ENCODE measurements around the gene GSDME.

GSDME gene

DNA sequence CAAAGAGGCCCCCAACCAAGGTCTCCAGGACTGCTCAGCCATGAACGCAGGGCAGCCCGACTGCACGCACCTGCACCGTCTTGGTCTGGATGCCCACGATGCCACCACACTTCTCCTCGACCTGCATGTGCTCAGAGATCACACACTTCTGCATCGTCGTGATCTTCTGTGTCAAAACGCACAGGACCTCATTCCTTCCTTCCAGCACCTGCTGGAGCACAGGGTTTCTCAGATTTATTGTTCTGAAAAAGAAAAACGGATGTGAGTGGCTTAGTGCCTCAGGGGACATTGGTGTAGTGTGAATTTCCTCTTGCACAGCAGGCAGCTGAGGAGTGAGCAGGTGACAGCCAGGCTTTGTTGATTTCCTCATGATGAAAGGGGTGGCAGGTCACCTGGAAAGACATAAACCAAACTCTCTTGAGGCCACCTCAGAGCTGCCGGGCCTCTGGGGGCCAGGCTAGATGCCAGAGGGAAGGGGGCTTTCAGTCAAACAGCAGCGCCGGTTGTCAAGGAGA, 38.2 kb downstream of the GSDME start:
- DNase-seq: no peak

DNA sequence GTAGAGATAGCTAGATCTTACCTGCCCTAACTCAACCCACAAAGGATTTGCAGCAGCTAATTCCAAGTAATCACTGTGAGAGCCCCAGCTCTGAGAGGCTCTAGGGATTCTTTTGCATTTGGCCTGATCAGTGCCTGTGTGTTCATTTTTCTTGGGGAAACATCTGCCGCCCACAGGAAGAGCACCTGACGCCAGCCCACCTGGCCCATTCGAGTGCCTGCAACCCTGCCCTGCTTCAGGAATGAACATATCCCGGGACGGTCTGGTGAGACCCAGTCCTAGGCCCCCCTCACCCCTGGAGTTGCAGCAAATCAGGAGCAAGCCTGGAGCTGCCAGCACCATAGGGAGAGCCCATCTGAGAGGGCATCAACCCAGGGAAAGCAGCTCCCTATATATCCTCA, 38.8 kb downstream of the GSDME start:
- DNase-seq: no peak

DNA sequence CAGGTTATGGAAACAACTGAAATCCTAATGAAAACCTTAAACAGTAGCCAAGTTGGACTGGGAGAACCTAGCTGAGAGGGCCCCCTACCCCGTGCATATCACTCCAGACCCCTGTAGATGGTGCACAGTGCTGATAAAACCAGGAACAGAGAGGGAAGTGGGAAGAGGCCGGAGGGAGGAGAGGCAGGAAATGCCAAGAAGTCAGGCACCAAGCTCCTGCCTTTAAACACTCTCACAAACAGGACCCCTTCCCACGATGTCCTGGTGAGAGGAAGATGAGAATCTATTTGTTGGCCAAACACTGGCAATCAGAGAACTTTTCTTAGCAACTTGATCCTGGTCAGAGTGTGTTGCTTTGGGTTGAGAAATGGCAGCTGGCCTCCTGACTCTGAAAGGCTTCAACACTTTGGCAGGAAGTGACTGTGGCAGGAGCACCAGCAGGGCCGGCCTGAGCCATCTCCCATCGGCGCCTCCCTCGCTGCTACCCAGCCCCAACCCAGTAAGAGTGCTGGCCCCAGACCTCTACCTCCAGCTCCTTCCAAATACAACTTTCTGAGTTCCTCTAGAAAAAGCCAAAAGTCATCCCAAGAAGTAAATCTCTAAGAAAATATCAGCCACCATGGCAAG, 39.5 kb downstream of the GSDME start:
- no peak for DNase-seq

DNA sequence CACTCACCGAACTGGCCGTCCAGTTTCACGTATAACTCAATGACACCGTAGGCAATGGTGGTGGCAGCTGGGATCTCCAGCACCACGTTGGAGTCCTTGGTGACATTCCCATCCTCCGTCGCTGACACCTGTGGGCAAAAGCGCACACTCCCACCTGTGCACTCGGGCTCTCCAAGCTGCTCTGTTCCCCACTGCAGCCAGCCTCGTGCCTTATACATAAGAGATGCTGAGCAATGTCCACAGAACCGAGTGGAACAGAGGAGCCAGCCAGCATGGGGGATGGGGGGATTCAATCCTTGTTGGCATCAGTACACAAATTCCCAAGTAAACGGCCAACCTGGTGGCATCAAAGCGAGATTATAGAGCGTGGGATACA, 40.0 kb downstream of the GSDME start:
- DNase-seq: no peak

DNA sequence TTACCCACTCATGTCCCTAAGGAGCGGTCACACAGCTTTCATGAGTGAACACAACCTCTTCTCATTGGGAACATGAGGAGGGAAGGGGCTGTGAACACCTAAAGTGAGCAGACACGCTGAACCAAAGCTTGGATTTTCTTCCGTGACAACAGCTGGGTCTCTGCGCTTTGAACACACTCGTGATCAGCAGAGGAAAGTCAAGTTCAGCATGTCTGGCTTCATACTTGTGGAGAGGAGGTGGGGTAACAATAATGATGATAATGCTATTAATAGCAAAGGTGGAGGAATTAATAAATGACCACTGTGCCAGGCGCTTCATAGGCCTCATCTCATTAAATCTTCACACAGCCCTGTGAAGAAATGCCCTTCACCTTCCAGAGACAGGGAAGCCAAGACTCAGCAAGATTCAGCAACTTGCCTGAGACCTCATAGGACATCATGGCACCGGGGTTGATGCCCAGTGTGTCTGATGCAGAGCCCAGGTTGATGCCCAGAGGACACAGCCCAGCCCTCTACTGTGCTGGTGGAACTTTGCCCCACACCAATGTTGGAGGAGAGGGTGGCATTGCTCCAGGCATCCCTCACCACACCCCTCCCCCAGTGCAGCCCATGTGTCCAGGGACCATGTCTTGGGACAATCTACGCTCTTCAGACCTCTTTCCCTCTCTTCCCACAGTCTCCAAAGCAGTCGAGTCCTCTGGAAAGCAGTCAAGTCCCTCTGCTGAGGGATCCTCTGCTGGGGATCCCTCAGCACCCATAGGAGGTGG, 40.6 kb downstream of the GSDME start:
- no peak for DNase-seq

DNA sequence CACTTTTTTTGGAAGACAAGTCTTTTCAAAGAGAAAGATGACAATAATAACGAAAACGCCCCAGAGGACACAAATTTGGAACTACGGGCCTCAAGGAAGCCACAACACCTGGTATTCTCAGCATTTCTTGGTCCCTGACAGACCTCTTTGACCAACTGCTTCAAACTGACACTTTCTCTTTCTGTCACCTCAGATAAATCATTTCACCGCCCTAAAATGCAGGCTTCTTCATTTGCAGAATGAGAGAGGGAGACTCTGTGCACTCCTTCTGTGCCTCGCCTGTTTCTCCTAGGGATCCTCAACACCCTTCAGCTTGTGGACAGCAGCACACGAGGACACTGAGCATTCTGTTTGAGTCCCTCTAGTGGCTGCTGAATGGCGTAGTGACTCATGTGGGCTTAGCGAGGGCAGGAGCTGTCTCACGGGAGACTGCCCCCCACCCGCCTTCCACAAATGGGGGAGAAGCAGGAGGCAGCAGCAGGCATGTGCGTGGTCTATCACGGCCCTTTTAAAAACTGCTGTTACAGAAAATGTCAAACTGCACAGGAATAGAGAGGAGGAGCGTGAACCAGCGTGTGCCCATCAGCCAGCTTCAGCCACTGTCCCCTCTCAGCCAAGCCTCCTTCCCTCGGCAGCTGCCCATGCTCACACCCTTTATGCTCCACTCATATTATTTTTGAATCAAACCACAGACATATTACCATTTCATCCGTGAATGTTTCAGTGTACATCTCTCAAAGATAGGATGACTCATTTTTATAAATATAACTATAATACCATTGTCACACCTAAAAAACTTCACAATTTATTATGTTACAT, 41.4 kb downstream of the GSDME start:
- peak; percentile 81 to 89 for DNase-seq

DNA sequence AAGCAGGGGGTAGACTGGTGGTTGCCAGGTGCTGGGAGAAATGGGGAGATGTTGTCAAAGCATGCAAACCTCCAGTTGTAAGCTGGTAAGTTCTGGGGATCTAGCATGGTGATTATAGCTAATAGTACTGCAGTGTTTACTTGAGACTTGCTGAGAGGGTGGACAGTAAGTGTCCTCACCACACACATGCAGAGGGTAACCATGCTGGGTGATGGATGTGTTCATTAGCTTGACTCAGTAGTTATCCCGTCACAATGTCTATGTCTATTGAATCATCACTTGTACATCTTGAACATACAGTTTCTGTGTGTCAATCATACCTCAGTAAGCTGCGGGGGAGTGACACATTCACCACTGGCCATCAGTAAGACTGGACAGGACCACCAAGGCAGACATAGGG, 42.1 kb downstream of the GSDME start:
- DNase-seq: no peak

DNA sequence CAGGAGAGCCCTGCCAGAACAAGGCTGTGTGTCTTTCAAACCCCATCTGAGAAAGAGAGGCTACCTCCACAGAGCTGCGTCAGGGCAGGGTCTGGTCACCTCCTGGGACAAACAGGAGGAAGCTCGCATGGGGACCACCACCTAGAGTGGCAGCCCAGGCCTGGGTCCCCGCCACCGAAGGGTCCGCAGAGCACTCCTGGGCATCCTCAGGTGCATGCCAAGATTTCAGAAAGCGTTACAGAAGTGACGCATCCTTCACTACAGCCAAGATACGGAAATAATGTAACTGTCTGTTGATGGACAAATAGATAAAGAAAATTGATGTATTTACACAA, 42.6 kb downstream of the GSDME start:
- no peak for DNase-seq

DNA sequence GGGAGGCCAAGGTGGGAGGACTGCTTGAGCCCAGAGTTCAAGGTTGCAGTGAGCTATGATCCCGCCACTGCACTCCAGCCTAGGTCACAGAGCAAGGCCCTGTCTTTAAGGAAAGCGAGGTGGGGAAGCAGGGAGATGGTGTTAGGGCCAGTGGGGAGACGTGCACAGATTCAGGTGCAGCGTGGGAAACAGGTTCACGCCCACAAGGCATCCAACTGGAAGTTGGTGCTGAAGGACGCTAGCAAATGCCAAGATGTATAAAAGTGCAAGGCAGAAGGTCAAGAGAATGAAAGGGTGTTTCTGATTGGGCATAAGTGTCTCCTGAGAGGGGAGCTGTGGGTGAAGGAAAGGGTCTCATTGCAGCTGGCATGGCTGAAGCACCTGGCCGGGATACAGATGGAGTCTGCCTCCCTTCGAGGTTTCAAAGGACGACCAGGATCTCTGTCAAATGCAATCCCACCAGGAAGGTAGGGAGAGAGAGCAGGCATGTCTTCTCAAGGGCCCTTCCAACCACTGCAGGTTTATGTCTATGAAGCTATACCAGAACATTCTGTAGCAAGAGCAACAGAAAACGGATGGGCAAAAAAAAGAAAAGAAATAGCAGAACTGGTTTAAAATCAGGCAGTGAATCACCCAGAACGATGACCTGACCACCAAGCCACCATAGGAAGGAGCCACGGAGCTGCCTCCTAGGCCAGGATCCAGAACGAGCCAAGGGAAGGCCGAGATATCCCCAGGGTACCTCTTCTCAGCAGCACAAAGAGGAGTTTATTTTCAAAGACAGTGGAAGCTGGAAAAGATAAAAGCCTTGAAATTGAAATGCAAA, 43.2 kb downstream of the GSDME start:
- DNase-seq: no peak

DNA sequence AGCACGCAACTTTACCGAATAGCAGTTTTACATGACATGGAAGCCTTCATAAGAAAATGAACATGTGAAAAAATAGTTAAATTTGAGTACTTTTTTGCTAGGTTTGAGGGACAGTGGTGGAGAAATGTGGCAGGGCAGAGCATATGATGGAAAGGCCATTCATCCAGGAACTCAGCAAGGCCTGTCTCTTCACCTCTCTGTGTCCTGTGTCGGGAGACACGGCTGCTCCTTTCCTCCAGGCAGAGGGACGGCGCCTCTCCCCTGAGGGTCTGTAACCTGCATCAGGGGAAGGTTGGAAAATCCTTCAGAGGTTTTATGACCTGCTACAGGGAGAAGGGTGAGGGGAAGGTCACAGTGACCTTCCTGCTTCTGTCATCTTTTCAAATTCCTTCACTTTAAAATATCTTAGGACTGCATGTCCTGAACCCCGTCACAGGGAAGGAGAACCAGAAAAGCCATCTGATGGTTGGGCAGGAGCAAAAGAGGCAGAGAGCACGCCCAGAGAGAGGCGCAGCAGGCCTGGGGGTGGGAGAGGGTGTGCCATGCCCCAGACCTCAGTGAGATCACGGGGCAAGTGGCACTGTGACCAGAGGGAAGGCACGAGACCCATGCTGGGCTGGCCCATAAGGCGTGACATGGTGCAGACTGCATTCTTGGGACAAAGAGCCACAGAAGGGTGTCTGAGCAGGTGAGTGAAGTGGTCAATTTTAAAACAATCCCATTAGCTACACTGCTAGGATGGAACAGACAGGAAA, 44.0 kb downstream of the GSDME start:
- no peak for DNase-seq

DNA sequence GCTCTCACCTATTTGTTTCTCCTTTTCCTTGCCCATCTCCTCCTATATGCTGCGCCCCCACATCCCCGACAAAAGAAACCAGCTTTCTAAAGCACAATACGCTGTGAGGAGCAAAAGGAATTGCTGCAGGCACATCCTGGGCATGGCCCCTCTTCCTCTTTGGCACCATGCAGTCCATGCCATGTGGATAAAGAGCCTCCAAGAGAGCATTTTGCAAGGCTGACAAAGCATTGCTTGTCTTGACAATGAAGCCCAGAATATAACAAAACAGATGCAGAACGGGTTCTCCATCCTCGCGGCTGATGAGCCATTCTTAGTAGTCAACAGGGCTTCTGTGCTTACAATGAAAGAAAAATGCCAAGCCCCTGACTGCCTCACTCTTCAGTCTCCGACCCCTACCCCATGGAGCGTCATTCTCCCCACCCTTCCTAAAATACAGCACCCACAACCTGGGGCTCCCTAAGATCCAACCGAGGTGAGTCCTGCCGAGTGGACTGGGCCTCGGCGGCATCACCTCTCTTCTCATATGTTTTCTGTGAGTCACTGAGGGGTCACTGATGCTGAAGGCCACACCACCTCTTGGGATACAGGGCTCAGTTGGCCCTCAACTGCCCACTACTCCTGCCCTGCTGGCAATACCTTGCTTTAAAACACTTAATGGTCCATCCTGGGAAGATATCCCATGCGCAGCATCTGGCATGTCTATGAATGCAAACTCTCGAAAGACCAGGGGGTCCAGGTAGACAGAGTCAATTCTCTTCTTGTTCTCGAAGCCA, 47.5 kb downstream of the GSDME start:
- DNase-seq: no peak

DNA sequence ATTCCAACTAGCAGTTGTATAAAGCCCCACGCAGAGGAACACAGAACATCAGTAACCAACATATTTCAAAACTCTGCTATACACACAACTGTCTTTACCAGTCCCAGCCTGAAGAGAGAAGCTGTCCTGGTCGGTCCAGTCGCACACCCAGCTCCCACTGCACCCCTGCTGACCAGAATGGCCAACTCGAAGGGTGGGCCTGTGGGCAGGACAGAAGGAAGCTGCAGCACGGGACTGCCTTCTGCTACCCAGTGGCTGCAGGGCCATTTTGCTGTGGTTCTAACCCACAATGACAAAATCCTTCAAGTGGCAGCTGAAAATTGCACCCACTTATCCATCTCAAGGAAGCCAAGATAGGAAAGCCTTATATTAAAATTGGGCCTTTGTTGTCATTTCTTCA, 48.2 kb downstream of the GSDME start:
- DNase-seq: no peak

DNA sequence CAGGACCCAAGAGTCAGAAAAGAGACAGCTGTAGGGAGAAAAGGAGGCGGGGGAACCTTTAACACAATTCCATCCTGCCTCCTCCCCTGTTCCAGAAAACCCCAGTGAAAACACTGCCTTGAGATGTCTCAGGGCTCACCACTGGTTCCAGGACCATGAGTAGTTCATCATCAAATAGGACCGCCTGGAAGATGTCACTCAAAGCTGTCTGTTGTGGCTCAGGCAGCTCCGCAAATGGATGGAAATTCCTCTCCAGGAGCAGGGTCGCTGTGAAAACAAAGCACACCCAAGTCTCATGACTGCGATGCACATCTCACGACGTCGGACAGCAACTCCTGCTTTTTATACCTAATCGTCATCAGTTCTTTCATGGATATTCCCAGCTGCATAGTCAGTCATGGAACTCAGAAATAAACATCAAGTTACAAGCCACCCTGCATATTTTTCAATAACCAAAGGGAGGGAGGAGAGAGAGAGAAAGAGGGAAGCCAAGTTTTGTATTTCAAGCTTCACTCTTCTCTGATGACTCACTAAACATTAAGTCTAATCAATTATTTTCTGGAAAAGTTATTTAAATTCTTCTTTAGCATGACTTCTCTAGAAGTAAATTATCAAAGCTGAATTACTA, 49.2 kb downstream of the GSDME start:
- no peak for DNase-seq

DNA sequence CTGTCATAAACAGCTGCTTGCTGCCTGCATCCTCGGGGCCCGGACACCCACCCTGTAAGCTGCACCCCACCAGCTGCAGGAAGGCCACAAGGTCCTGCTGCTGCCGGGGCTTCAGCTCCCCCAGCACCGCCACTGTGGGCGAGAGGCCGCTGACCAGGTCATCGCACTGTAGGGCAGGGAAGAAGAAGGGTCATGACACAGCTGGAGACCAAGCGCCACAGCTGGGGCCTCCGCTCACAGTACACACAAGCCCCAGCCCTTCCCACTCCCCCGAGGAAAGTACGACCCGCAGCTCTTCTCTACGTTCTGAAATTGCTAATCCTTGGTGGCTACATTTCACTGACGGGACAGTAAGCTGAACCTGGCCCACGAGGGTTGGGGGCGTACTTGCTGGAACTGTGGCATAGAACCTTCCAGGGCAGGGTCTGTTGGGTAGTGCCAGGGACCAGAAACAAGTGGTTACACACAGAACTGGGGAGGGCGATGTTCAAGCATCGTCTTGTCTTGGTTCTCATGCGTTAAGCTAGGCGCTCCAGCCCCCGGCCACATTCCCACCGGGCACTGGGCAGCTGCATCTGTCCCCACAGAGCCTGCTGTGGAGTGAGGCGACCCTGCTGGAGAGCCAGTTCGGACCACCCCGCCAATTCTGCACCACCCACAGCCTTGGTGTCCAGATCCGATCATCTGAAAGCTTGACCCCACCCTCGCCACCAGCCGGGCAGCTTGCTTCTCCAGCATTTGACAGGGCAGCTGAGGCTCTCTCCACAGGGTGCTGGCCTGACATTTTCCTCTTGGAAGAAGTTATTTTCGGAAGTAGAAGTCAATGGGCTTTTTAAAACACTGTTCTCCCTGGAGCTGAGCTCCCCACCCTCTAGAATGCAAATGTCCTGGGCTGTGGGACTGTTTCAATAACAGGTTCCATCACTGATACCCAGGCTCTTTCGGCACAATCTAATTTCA, 50.8 kb downstream of the GSDME start:
- DNase-seq: no peak

DNA sequence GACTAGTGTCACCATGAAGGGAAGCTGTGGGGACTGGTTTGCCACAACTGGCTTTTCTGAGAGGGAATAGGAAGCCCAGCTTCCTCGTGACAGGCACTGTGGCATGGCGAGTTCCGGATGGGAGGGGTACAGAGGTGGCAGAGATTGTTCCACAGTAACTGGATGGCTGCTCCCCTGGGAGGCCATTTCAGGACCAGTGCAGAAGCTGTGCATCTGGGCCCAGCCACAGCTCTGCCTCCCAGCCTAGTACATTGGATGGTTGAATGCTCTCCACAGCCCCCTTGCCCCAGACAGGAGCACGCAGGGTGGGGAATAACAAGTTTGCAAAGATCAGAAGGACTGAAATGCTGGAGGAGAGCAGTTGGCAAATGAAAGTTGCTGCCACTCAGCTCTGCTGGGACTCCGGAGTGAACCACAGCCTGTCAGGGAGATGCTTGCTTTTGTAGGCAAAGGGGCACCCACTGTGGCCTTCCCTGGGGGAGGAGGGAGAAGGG, 51.8 kb downstream of the GSDME start:
- DNase-seq: peak; percentile 47 to 61

DNA sequence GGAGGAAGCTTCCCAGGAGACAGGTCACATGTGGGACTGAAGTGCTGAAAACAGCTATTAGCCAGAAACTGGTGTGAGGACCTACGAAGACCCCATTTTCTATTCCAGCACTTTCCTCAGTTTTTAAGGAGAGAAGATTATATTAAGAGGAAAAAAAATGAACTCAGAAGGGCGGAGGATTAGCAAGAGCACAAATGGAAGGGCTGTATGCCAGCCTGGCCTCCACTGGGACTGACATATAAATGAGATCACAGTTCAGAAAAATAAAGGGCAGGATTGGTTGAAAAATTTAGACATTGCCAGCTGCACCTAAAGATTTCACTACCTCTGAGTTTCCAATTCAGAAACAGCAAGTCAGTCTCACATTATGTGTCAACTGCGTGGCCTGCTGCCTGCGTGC, 53.0 kb downstream of the GSDME start:
- no peak for DNase-seq

DNA sequence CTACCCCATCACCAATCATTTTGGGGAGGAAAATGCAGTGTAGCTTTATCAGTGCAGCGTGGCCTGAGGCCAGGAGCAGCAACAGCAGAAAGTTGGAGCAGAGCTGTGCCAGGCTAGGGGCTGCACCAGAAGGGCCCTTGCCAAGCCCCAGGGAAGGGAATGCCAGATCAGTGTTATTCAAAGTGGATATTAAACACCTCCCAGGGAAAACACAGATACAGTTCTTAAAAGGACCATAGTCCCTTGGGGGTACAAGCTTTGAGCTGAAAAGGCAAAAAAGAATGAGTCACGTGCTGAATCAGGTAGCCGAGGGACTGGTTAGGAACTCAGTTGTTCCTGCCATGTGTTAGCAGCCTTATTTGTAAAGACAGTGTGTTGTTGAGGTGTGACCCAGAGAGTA, 54.0 kb downstream of the GSDME start:
- no peak for DNase-seq

DNA sequence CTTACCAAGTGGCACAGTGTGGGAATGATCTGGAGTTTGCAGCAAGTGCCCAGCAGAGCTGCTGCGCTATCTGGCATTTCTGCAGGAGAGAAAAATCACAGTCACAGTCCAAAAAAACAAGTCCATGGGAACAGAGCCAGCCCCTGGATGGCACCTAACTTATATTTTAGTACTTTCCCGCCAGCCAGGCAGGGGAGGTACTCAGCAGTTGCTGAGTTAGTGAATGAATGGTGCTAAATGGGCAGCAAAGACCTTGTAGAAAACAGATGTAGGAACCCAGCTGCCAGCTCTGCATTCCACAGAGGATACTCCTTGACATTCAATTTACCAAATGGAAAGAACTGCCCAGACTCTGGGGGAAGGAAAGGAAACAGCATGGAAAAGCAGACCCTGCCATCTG, 54.5 kb downstream of the GSDME start:
- no peak for DNase-seq
